ENCODE measurements around the gene TNS3. TPM values are rescaled to one million over a fixed set of nuclear protein-coding genes. Genes with fewer than 3 reads are reported as not detected.

Gene TNS3
- total RNA-seq, 1 donor from 2014 or later, result 30.4 TPM

DNA sequence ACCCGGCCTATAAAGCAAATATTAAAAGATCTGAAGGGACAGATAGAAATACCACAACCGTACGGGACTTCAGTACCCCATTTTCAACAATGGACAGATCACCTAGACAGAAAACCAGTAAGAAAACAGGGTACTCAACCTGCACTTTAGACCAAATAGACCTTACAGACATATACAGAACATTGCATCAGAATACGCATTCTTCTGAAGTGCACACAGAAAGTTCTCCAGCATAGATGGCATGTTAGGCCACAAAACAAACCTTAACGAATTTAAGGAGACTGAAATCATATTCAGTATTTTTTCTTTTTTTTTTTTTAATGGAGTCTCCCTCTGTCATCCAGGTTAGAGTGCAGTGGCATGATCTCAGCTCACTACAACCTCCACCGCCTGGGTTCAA lies 151.5 kb downstream of the TNS3 start:
- no peak for DNase-seq (ENCODE audit: low read depth, low spot score)

DNA sequence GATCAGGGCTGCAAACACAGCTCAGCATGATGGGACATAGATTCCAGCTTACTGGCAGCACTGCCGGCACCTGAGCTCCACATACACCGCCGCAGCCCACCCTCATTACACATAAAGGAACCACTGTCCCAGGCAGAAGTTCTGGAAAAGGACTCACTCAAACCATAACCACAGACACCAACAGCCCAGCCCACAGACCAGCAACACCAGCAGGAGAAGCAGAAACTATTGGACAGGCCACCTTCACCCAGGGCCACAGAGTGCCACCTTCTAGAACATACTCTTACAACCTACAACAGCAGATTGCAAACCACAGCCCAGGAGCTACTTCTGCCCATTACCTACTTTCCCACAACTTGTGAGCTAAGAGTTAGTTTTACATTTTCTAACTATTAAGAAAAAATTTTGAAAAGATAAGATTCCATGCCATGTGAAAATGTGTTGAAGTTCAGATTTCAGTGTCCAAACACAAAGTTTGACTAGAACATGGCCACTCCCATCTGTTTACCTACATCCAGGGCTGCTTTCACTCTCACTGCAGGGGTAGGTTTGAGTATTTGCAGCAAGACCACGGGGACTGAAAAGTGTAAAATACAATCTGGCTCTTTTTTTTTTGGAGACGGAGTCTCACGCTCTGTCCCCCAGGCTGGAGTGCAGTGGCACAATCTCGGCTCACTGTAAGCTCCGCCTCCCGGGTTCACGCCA lies 153.0 kb downstream of the TNS3 start:
- DNase-seq (ENCODE audit: low read depth, low spot score), result no peak

GRCh38 chr7:47428052-47428767 lies 153.7 kb downstream of the TNS3 start:
- peak; percentile 40 for DNase-seq (ENCODE audit: low read depth, low spot score)

- no peak for DNase-seq (ENCODE audit: low read depth, low spot score)
Measured at GRCh38 chr7:47427051-47427643, 154.8 kb downstream of the TNS3 start.

- no peak for DNase-seq (ENCODE audit: low read depth, low spot score)
Measured at GRCh38 chr7:47424523-47424922, 157.4 kb downstream of the TNS3 start.

- DNase-seq (ENCODE audit: low read depth, low spot score), result no peak
Measured at GRCh38 chr7:47423196-47423595, 158.7 kb downstream of the TNS3 start.

- no peak for DNase-seq (ENCODE audit: low read depth, low spot score)
Measured at GRCh38 chr7:47422611-47423010, 159.3 kb downstream of the TNS3 start.

DNA sequence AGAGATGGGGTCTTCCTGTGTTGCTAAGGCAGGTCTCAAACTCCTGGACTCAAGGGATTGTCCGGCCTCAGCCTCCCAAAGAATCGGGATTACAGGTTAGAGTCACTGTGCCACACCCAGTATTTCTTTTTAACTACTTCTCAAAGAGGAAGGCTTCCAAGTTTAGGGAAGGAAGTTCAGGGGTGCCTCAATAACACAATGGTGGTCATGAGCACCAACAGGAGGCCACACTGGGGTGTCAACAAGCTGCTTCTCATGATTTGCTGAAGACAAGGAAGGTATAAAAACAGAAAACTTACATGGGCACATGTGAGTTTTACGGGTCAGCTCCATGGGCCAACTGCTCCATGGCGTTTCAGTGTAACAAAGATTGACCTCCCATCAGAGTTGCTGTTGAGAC lies 160.5 kb downstream of the TNS3 start:
- DNase-seq (ENCODE audit: low read depth, low spot score), result no peak

GRCh38 chr7:47420122-47420780 lies 161.7 kb downstream of the TNS3 start:
- DNase-seq (ENCODE audit: low read depth, low spot score), result no peak

DNA sequence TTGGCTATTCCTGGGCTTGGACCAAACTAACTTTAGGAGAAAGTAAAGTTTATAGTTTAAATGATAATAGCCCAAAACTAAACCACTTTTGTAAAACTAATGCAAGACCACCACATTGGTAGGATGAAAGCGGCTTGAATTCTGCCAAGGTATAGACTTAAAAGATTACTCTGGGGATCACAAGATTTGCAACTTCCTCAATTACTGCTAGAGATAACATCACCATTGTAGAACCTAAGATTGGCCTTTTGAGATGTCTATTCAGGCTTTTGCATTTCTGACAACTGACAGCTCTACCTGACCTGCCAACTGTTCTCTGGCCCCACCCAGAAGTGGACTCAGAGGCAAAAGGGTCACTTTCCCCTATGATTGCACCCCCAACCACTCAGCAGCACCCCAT lies 162.4 kb downstream of the TNS3 start:
- DNase-seq (ENCODE audit: low read depth, low spot score), result no peak

GRCh38 chr7:47418601-47419309 lies 163.2 kb downstream of the TNS3 start:
- no peak for DNase-seq (ENCODE audit: low read depth, low spot score)

DNA sequence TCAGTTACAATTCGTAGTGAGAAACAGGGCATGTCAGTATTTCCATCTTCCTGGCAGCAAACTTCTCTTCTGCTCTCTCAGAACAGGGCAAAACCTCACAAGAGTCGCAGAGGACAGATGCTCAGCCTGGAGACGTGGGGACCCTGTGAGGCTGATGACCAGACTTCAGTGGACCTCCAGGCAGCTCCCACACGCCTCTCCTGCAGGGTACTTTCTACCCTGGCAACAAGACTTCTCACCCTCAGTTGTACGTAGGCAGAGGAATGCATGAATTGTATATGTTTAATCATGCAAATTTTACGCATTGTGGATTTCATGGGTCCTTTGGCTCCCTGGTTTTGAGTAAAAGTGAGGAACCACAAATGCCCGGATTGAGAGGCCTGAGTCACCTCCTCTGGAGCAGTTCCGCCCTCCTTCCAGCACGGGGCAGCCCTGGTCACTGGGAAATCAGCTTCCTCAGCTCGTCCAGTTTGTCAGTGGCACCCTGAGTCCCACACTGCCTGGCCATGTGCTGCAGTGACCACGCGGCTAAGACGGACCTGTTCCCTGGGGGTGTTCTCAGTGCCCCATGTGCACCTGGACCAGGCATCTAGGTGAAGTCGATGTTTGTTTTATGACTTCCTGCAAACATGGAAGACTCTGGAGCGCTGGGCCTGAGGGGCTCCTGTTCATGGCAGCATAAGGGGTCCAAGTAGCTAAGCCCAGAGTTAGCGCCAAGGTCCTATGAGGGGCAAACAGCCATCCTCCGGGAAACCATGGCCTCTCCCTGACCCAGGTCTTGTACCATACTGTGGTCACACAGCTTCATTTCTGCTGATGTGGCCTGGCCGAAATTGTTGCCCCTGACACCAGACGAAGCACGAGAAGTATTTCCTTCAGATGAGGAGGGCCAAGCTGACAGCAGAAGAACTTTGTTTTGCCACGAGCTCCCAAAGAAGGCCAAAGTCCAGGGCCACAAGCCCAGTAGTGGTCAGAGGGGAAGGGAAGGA lies 165.1 kb downstream of the TNS3 start:
- no peak for DNase-seq (ENCODE audit: low read depth, low spot score)

DNA sequence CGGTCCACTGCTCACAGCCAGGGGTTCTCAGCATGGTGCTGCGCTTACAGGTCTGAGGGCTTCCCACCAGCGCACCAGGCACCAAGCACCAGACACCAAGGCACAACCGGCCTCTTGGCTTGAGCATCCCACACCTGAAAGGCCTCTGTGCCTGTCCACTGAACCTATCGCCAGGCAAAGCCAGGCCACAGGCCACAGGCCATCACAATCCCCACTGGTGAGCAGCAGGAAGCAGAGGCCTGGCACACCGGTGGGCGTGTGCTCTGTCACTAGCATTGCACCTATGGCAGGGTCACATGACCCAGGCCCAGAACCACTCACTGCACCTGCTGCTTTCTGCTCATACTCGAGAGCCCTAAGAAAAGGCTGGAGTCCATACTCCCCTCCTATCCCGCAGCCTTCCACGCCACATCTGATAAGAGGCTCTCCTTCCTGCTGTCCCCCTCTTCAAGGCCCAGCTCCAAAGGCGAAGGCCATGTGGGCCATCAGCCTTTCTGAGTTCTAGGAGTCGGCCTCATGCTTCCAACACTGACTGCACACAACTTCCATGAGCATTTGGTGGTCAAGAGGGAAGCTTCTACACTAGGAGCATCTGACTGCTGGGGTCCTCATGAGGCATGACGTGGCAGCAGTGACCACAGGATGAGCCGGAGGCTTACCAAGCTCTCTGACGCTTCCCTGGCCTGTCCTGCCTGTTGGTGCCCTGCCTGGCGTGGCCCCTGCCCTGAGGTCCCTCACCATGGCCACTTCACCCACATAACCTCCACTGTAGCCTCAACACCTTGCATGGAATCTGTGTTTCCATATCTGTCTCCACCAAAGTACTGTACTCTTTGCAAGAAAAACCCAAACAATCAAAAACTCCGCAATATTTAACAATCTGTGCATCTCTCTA lies 166.3 kb downstream of the TNS3 start:
- DNase-seq (ENCODE audit: low read depth, low spot score), result no peak

DNA sequence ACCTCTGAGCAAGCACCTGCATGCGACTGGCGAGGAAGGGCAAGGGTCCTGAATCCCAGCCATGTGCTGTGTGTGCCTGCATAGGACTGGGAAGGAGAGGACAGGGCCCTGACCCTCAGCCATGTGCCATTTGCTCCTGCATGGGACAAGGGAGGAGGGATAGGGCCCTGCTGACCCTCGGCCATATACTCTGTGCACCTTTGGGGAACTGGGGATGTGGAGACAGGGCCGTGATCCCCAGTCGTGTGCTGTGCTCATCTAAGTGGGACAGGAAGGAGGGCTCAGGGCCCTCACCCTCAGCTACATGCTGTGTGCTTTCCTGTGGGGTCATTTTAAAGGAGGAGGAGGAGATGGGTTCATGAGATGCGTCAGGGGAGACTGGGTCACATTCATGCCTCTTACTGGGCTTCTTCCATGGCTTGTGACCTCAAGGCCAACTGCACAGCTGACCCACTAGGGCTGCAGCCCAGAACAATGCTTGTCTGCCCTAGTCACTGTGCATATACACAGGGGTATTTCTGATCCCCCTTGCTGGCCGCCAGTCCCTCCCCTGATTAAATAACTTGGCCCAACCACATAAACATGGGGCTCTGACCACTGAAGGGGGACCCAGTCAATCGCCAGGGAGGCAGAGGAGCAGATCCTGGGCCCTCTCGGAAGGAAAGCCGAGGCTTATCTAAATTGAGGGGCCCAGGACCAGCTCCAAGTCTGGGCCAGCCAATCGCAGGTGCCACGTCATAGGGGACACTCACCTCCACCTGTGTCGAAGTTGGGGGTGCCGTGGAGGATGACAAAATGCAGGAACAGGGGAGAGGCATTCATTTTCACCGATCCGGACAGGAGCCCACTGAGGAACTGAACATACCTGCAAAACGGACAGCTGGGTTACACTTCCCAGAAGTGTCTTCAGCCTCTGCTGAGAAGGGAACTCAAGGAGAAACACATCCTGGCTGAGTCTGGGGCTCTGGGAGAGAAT lies 167.3 kb downstream of the TNS3 start:
- no peak for DNase-seq (ENCODE audit: low read depth, low spot score)

DNA sequence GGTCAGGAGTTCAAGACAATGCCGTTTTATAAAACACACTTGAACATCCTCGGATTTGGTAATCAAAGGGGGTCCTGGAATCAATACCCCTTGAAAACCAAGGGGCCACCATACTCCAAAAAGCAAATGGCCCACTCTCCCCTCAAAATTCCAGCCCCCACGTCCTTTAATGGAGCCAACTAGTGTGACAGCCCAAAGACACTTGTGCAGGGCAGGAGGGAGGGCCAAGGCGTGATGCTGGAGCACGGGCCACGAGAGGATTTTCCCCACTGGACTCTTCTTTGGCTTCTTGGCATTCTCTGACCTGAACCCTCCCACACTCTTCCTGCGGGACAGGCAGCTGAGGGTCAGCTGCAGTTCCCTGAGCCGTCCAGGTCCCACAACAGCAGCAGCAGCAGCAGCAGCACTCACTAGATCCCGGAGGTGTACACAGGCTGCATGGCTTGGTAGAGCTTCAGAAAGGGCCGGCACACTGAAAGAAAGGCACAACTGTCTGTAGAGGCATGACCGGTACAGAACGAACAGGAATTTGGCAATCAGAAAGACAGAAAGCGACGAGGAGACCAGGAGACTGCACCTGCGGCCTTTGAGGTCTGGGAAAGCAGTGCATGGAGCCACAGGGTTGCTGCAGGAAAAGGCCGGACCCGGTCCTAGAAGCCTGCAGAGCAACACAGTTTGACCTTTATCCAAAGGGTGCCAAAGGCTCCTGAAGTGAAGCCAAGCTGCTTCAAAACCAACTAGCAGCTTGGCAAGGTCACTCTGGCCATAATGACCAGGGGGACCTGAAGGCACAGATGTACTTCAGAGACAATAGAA lies 168.2 kb downstream of the TNS3 start:
- DNase-seq (ENCODE audit: low read depth, low spot score), result no peak

DNA sequence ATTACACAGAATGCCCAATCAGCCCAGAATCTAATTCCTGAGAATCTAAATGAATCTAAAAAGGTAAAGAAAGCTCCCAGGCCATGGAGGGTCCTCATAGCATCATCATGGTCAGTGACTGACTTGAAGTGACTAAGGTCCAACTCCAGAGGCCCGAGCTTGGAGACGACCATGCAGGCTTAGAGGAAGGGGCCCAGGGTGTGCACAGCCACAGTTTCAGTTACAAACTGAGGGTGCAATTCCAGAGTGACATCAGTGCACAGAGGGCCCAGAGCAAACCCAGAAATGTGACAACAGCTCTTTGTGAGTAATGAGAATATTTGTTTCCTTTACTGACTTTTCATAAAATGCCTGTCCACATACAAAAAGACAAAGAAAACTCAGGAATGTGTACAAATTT lies 170.0 kb downstream of the TNS3 start:
- no peak for DNase-seq (ENCODE audit: low read depth, low spot score)

DNA sequence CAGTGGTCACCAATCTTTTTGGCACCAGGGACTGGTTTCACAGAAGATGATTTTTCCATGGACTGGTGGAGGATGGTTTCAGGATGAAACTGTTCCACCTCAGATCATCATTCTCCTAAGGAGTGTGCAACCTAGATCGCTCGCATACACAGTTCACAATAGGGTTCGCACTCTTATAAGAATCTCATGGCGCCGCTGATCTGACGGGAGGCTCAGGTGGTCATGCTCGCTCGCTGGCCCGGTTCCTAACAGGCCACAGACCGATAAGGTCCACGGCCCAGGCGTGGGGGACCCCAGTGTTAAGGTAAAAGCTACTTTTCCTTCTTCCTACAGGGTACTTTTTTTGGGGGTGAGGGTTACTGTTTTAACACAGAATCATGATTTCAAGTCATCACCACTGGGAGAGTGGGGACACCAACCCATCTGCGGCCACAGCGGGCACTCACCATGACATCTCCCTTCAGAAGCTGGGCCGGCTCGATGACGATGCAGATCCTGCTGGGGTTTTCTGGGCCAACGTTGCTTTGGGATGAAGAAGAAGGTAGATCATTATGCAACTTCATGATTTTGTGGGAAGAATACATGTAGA lies 170.5 kb downstream of the TNS3 start:
- DNase-seq (ENCODE audit: low read depth, low spot score), result no peak

Measured in pulmonary artery endothelial cell (primary cell).